CD4-positive, alpha-beta T cell treated with Interleukin-17A for 1 hour (primary cell): ENCODE results near the gene ETNK2.

ENCODE experiments used
- DNase-seq: peaks from one replicate; pipeline ENCODE4 v3.0.0-alpha.2; 2020

ETNK2 gene, protein sequence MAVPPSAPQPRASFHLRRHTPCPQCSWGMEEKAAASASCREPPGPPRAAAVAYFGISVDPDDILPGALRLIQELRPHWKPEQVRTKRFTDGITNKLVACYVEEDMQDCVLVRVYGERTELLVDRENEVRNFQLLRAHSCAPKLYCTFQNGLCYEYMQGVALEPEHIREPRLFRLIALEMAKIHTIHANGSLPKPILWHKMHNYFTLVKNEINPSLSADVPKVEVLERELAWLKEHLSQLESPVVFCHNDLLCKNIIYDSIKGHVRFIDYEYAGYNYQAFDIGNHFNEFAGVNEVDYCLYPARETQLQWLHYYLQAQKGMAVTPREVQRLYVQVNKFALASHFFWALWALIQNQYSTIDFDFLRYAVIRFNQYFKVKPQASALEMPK

GRCh38 chr1:204151552-204152309, at the start of gene ETNK2:
Gene ETNK2, minus strand, starts transcription at chr1:204152044. Its CDS starts 192 bp downstream, at chr1:204151852.
- peak; percentile 66 for DNase-seq

- DNase-seq, result no peak
These were observed 49.6 kb upstream of the ETNK2 start for GRCh38 chr1:204201348-204202040.

DNA sequence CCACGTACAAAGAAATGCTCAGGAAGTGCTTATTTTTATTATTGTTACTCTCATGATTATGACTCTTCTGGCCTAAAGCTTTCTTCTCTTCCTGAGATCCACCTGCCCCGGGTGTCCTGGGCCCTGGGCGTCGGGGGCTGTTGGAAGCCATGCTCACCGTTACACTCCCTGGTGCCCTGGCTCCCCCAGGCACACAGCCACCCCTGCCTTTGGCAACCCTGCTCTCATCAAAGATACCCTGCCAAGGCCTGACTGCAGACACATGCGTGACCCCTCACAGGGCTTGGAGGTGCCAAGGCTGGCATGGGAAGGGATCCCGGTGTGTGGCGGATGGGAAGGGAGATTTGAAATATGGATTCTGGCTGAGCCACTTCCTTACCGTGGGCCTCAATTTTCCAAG, 47.7 kb upstream of the ETNK2 start:
- DNase-seq, result no peak

GRCh38 chr1:204198348-204199340, 46.8 kb upstream of the ETNK2 start:
- no peak for DNase-seq

GRCh38 chr1:204197068-204197467, 45.2 kb upstream of the ETNK2 start:
- no peak for DNase-seq

- no peak for DNase-seq
These were observed 44.4 kb upstream of the ETNK2 start, which contains the start of gene KISS1 for GRCh38 chr1:204196068-204196795. Gene KISS1, minus strand, starts transcription at chr1:204196491. Its CDS starts 3,615 bp downstream, at chr1:204192876.

DNA sequence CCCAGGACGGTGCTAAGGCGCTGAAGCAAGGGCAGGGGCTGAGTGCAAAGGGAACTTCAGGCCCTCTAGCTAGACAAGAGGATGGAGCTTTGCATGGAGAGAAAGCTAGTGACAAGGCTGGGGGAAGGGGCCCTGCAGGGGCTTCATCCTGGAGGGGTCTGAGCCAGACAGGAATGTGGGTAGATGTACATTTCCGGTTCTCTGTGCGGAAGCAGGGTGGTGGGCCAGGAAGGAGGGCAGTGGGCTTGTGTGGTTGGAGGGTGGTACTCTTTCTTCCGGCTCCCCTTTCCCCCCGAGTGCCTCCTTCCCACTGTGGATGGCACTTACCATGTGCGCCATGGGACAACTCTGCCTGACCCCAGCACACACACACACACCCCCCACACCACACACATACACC, 42.9 kb upstream of the ETNK2 start:
- DNase-seq, result no peak

DNA sequence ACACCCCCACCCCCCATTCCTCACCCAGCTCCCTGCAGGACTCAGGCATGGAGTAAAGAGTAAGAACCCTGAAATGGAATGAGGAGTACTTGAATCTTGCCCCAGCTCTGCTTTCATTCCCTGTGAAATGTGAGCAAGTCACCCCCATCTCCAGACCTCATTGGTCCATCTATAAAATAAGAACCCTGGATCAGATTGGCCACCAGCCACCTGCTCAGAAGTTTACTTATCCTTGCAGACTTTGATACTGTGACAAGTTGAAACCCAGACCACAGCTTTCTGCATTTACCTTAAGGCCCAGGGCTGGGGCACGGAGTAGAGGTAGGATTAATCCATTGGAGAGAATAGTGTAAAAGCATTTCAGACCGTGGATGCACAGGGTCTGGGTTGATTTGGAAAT, 42.2 kb upstream of the ETNK2 start:
- DNase-seq, result no peak

GRCh38 chr1:204192589-204193352, 40.9 kb upstream of the ETNK2 start:
- DNase-seq, result no peak

- no peak for DNase-seq
These were observed 40.2 kb upstream of the ETNK2 start for GRCh38 chr1:204192046-204192445.

GRCh38 chr1:204191456-204191855, 39.6 kb upstream of the ETNK2 start:
- no peak for DNase-seq

DNA sequence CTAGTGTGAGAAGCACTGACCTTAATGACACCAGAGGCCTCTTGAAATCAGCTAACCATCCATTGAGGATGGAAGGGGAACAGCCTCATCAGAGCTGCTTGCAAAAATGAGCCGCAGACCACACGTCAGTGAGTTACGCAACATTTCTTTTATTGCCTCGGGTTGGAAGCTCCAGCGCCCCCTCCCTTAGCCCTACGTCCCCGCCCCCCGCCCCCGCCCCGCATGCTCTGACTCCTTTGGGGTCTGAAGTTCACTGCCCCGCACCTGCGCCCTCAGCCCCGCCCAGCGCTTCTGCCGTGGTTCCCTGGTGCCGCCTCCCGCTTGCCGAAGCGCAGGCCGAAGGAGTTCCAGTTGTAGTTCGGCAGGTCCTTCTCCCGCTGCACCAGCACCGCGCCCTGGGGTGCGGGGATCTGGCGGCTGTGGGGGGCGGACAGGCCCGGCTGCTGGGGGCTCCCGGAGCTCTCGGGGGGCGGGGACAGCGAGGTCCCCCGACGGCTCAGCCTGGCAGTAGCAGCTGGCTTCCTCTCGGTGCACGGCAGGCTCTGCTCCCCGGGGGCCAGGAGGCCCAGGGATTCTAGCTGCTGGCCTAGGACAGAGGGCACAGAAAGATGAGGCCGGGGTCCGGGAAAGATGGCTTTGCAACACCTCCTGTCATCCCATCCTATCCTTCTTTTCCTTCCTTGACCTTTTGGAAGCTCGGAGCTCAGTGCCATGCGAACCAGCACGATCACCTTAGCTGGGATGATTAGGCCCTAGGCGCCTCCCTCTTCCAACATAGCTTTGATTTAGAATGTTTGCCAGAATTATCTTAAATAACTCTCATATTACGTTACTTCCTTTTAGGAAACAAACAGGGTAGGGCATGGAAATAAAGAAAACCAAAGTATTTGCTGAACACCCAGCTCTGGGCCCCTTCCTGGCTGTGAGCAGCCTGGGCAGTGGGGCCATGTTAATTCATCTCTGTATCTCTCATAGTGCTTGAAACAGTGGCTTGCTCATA, 38.7 kb upstream of the ETNK2 start:
- no peak for DNase-seq

GRCh38 chr1:204188959-204189639, 37.3 kb upstream of the ETNK2 start:
- no peak for DNase-seq

DNA sequence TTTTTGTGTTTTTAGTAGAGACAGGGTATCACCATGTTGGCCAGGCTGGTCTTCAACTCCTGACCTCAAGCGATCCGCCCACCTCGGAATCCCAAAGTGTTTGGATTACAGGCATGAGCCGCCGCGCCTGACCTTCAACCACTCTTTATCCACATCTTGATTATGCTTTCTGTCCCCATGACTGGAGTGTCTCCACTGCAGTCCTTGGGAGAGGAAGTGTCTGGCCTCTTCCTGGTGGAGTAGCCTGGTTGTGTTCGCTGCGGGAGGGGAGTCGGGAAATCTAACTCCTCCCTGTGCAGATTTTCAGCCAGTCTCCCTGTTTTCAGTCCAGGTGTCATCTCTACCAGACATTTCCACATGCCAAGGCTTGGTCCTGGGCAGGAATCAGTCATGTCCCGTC, 34.8 kb upstream of the ETNK2 start:
- no peak for DNase-seq

DNA sequence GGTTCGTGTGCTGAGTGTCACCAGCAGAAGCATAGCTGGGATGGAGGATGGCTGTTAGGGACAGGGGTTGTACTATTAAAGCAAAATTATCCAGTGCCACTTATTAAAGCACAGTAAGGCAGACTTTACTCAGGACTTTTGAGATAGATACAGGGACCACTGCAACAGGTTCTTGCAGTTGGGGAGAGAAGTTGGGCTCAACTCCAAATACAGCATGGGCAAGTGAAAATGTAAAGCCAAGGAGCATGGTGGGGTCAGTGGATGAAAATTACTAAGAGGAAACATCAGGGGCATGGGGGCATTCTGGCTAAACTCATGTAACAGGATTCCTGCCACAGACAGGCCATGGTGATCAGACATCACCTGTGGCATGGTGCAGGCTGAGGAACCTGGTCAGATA, 29.3 kb upstream of the ETNK2 start:
- no peak for DNase-seq

GRCh38 chr1:204180133-204180532, 28.3 kb upstream of the ETNK2 start:
- DNase-seq, result no peak

GRCh38 chr1:204178487-204179281, 26.8 kb upstream of the ETNK2 start:
- DNase-seq, result no peak

- DNase-seq, result no peak
These were observed 25.3 kb upstream of the ETNK2 start for GRCh38 chr1:204177133-204177532.
